ENCODE measurements around the gene ZDHHC13. TPM values are rescaled to one million over a fixed set of nuclear protein-coding genes. Genes with fewer than 3 reads are reported as not detected.

The ZDHHC13 gene
- polyA plus RNA-seq, 1 donor from 2014 or later: 70.0 TPM

DNA sequence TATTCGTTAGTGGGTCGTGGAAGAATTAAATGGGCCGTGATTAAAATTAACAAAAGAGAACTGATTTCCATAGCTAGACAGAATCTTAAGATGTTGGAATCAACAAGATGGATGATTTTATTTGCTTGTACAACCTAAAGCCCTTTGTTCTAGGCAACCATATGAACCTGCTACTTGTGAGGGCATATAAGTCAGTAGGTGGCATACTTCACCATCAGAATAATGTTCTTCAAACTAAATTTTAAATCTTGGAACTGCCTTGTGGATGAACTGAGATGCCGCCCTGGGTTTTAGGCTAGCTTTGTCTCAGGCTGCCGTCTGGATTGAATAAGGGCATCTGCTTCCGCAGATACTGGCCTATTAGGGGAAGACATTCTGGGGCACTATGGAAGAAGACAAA lies 43.9 kb downstream of the ZDHHC13 start:
- H3K27ac ChIP-seq (ENCODE audit: low read length): no peak overlapping the region
- no peak overlapping the region for H3K4me3 ChIP-seq (ENCODE audit: low read length)
- no peak overlapping the region for H3K9ac ChIP-seq (ENCODE audit: low read length)
- H3K9me3 ChIP-seq (ENCODE audit: low read length): no peaks in the 10 kb centered on the region
- H3K4me2 ChIP-seq (ENCODE audit: low read length): no peak overlapping the region
- no peaks in the 10 kb centered on the region for H3K79me2 ChIP-seq (replicated peaks; ENCODE audit: insufficient read depth, low read length)
- no peaks in the 10 kb centered on the region for H4K20me1 ChIP-seq (ENCODE audit: insufficient read depth)
- H3F3A ChIP-seq (ENCODE audit: insufficient read depth, low read length, poor library complexity, severe bottlenecking): no peaks in the 10 kb centered on the region
- peaks cover 12% of the 10 kb centered on the region for H3K36me3 ChIP-seq (ENCODE audit: insufficient read depth, low read length)
- no peaks in the 10 kb centered on the region for H3K27me3 ChIP-seq (ENCODE audit: insufficient read depth, low read depth, low read length)
- TF ChIP-seq, protein P1, sequence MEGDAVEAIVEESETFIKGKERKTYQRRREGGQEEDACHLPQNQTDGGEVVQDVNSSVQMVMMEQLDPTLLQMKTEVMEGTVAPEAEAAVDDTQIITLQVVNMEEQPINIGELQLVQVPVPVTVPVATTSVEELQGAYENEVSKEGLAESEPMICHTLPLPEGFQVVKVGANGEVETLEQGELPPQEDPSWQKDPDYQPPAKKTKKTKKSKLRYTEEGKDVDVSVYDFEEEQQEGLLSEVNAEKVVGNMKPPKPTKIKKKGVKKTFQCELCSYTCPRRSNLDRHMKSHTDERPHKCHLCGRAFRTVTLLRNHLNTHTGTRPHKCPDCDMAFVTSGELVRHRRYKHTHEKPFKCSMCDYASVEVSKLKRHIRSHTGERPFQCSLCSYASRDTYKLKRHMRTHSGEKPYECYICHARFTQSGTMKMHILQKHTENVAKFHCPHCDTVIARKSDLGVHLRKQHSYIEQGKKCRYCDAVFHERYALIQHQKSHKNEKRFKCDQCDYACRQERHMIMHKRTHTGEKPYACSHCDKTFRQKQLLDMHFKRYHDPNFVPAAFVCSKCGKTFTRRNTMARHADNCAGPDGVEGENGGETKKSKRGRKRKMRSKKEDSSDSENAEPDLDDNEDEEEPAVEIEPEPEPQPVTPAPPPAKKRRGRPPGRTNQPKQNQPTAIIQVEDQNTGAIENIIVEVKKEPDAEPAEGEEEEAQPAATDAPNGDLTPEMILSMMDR (IDR thresholded peaks at IDR 0.05; ENCODE audit: poor library complexity, severe bottlenecking): peak; percentile 40
- TF ChIP-seq RAD21 (conservative IDR thresholded peaks at IDR 0.05) (peak; percentile 44), MXI1 (conservative IDR thresholded peaks at IDR 0.05; ENCODE audit: poor library complexity, severe bottlenecking) (no peak), SMC3 (conservative IDR thresholded peaks at IDR 0.05; ENCODE audit: poor library complexity) (peak; percentile 34)
- H3K9me2 ChIP-seq (ENCODE audit: insufficient read depth, low read length): no peaks in the 10 kb centered on the region
- no peak overlapping the region for H2AFZ ChIP-seq (ENCODE audit: low read depth, low read length)

DNA sequence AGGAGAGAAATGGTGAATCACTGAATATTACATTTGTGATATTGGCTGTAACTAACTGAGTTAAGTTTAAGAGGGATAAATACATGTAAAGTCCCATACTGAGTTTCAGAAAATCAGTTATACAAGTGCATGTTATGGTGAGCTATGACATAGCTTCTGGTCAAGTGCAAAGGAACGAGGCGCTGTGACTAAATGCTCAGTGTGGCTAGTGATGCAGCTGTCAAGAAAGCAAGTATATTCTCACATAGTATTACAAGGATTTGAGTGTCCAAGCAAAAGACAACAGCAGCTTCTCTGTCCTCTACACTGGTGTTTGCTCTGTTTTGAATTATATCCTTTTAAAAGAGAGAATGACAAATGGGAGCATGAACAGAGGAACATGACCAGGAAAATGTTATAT lies 44.7 kb downstream of the ZDHHC13 start:
- Histone ChIP-seq H3K79me2 (replicated peaks; ENCODE audit: insufficient read depth, low read length) (no peaks in the 10 kb centered on the region), H4K20me1 (ENCODE audit: insufficient read depth) (no peaks in the 10 kb centered on the region), H3K4me3 (ENCODE audit: low read length) (no peak overlapping the region), H3K9me3 (ENCODE audit: low read length) (no peaks in the 10 kb centered on the region), H3K9me2 (ENCODE audit: insufficient read depth, low read length) (no peaks in the 10 kb centered on the region), H3F3A (ENCODE audit: insufficient read depth, low read length, poor library complexity, severe bottlenecking) (no peaks in the 10 kb centered on the region), H3K27ac (ENCODE audit: low read length) (no peak overlapping the region), H3K4me2 (ENCODE audit: low read length) (no peak overlapping the region), H3K27me3 (ENCODE audit: insufficient read depth, low read depth, low read length) (no peaks in the 10 kb centered on the region), H3K36me3 (ENCODE audit: insufficient read depth, low read length) (peaks cover 12% of the 10 kb centered on the region), H2AFZ (ENCODE audit: low read depth, low read length) (no peak overlapping the region), H3K9ac (ENCODE audit: low read length) (no peak overlapping the region)
- no peak for TF ChIP-seq POLR2AphosphoS5 (IDR thresholded peaks at IDR 0.05)
- no peak for TF ChIP-seq EZH2 (IDR thresholded peaks at IDR 0.05; ENCODE audit: borderline replicate concordance, insufficient read depth, low read length, poor library complexity, severe bottlenecking)
- TF ChIP-seq, protein P2, sequence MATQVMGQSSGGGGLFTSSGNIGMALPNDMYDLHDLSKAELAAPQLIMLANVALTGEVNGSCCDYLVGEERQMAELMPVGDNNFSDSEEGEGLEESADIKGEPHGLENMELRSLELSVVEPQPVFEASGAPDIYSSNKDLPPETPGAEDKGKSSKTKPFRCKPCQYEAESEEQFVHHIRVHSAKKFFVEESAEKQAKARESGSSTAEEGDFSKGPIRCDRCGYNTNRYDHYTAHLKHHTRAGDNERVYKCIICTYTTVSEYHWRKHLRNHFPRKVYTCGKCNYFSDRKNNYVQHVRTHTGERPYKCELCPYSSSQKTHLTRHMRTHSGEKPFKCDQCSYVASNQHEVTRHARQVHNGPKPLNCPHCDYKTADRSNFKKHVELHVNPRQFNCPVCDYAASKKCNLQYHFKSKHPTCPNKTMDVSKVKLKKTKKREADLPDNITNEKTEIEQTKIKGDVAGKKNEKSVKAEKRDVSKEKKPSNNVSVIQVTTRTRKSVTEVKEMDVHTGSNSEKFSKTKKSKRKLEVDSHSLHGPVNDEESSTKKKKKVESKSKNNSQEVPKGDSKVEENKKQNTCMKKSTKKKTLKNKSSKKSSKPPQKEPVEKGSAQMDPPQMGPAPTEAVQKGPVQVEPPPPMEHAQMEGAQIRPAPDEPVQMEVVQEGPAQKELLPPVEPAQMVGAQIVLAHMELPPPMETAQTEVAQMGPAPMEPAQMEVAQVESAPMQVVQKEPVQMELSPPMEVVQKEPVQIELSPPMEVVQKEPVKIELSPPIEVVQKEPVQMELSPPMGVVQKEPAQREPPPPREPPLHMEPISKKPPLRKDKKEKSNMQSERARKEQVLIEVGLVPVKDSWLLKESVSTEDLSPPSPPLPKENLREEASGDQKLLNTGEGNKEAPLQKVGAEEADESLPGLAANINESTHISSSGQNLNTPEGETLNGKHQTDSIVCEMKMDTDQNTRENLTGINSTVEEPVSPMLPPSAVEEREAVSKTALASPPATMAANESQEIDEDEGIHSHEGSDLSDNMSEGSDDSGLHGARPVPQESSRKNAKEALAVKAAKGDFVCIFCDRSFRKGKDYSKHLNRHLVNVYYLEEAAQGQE (IDR thresholded peaks at IDR 0.05; ENCODE audit: borderline replicate concordance): no peak
- no peak for TF ChIP-seq RAD21 (conservative IDR thresholded peaks at IDR 0.05)
- TF ChIP-seq EP300 (conservative IDR thresholded peaks at IDR 0.05; ENCODE audit: poor library complexity, severe bottlenecking): no peak
- no peak for TF ChIP-seq TAF1 (IDR thresholded peaks at IDR 0.05; ENCODE audit: low read depth)
- TF ChIP-seq, protein P1 (IDR thresholded peaks at IDR 0.05; ENCODE audit: poor library complexity, severe bottlenecking): no peak
- no peak for TF ChIP-seq SMC3 (conservative IDR thresholded peaks at IDR 0.05; ENCODE audit: poor library complexity)
- no peak for TF ChIP-seq MXI1 (conservative IDR thresholded peaks at IDR 0.05; ENCODE audit: poor library complexity, severe bottlenecking)

Measured in neural cell (in vitro differentiated cells).